Vagina (tissue), 2 donors: ENCODE data around the gene GJA4. TPM values are rescaled to one million over a fixed set of nuclear protein-coding genes. Genes with fewer than 3 reads are reported as not detected.

Source experiments
- DNase-seq, 2 donors: peaks; one replicate each; pipeline ENCODE4 v3.0.0-alpha.2; 2017; ENCODE audit errors: extremely low spot score in 2 of 2
- H3K27ac ChIP-seq: fragments of 200-600 bp; sonication (generic); one replicate; pipeline ENCODE4 v1.5.1; 2019
- H3K27me3 ChIP-seq: fragments of 200-600 bp; sonication (generic); one replicate; pipeline ENCODE4 v1.5.1; 2019
- H3K36me3 ChIP-seq, 2 donors: fragments of 200-600 bp; sonication (generic); one replicate each; pipeline ENCODE4 v1.5.1; 2017 to 2019
- H3K4me1 ChIP-seq: fragments of 200-600 bp; sonication (generic); one replicate; pipeline ENCODE4 v1.5.1; 2019
- H3K4me3 ChIP-seq, 2 donors: fragments of 200-600 bp; sonication (generic); 1 replicate in 1 of 2; 2 replicates in 1 of 2; pipeline ENCODE4 v1.5.1; 2016 to 2019
- H3K9me3 ChIP-seq: fragments of 200-600 bp; sonication (generic); one replicate; pipeline ENCODE4 v1.5.1; 2019
- CTCF ChIP-seq, 3 experiments: fragments of 450-650 bp in 2 of 3; fragments of 200-600 bp in 1 of 3; sonication (generic) in 1 of 3; IDR thresholded peaks; one replicate each; pipeline ENCODE4 v1.5.1; 2017 to 2019; ENCODE audit warnings: antibody characterized with exemption in 3 of 3, mild to moderate bottlenecking in 2 of 3, moderate library complexity in 2 of 3
- POLR2A ChIP-seq, 2 donors: fragments of 450-650 bp; IDR thresholded peaks; one replicate each; pipeline ENCODE4 v1.6.1; 2017; ENCODE audit warnings: antibody characterized with exemption in 2 of 2, mild to moderate bottlenecking in 2 of 2, moderate library complexity in 2 of 2
- POLR2AphosphoS5 ChIP-seq, 2 donors: sonication (generic); formaldehyde crosslinking; IDR thresholded peaks; one replicate each; pipeline ENCODE4 v1.9.0; 2017; ENCODE audit warnings: antibody characterized with exemption in 2 of 2, mild to moderate bottlenecking in 2 of 2, low read depth in 1 of 2; ENCODE audit not compliant: insufficient read depth in 1 of 2
- intact Hi-C: fragments of 100-400 bp; cut with DNase I; formaldehyde crosslinking; loops from one replicate; pipeline ENCODE4 v1.15.1; 2023
- total RNA-seq: library from RNA; depleted of rRNA; stranded (reverse); fragments of >200 nt; gene quantifications from one replicate; pipeline ENCODE4 v1.2.3, GENCODE V29; 2016

GJA4 gene
- total RNA-seq, 1 donor from 2014 or later = 28.5 TPM

- intact Hi-C loops = no loop called here
- no peak overlapping the region for H3K27ac ChIP-seq
These were observed 29.4 kb downstream of the GJA4 start for GRCh38 chr1:34822202-34822601.

GRCh38 chr1:34824817-34825454, 32.1 kb downstream of the GJA4 start:
- no peaks in the 10 kb centered on the region for H3K27me3 ChIP-seq
- intact Hi-C loops = no loop called here
- H3K27ac ChIP-seq = no peak overlapping the region
- TF ChIP-seq CTCF (IDR thresholded peaks at IDR 0.05) (no peak), POLR2A (IDR thresholded peaks at IDR 0.05) (no peak), POLR2AphosphoS5 (IDR thresholded peaks at IDR 0.05; ENCODE audit: insufficient read depth in 1 of 2, low read depth in 1 of 2) (no peak)
- peak in 1 of 2 donors; percentile 29 for DNase-seq
- no peaks in the 10 kb centered on the region for H3K9me3 ChIP-seq
- H3K4me3 ChIP-seq = no peak overlapping the region
- no peaks in the 10 kb centered on the region for H3K36me3 ChIP-seq
- H3K4me1 ChIP-seq = no peaks in the 10 kb centered on the region

More at GRCh38 chr1:34822202-34822601, 29.4 kb downstream of the GJA4 start:
- H3K27me3 ChIP-seq = no peaks in the 10 kb centered on the region
- no peak for DNase-seq
- no peaks in the 10 kb centered on the region for H3K4me1 ChIP-seq
- no peak for TF ChIP-seq POLR2AphosphoS5 (IDR thresholded peaks at IDR 0.05; ENCODE audit: insufficient read depth in 1 of 2, low read depth in 1 of 2)
- TF ChIP-seq POLR2A (IDR thresholded peaks at IDR 0.05) = no peak
- no peak for TF ChIP-seq CTCF (IDR thresholded peaks at IDR 0.05)
- H3K4me3 ChIP-seq = no peak overlapping the region
- H3K36me3 ChIP-seq = no peaks in the 10 kb centered on the region
- no peaks in the 10 kb centered on the region for H3K9me3 ChIP-seq

- Histone ChIP-seq H3K27ac (no peak overlapping the region), H3K36me3 (no peaks in the 10 kb centered on the region), H3K27me3 (no peaks in the 10 kb centered on the region), H3K9me3 (no peaks in the 10 kb centered on the region), H3K4me3 (no peak overlapping the region), H3K4me1 (no peaks in the 10 kb centered on the region)
- TF ChIP-seq CTCF (IDR thresholded peaks at IDR 0.05) (no peak), POLR2AphosphoS5 (IDR thresholded peaks at IDR 0.05; ENCODE audit: insufficient read depth in 1 of 2, low read depth in 1 of 2) (no peak), POLR2A (IDR thresholded peaks at IDR 0.05) (no peak)
- peak in 1 of 2 donors; percentile 82 for DNase-seq
- intact Hi-C loops = no loop called here
These were observed 32.8 kb downstream of the GJA4 start for GRCh38 chr1:34825455-34826091.

GRCh38 chr1:34827341-34827941, 34.6 kb downstream of the GJA4 start:
- no peak overlapping the region for H3K4me3 ChIP-seq
- no peaks in the 10 kb centered on the region for H3K36me3 ChIP-seq
- peak in 1 of 2 donors; percentile 77 for DNase-seq
- intact Hi-C loops = no loop called here
- no peaks in the 10 kb centered on the region for H3K9me3 ChIP-seq
- no peak for TF ChIP-seq POLR2AphosphoS5 (IDR thresholded peaks at IDR 0.05; ENCODE audit: insufficient read depth in 1 of 2, low read depth in 1 of 2)
- TF ChIP-seq CTCF (IDR thresholded peaks at IDR 0.05) = no peak
- no peak for TF ChIP-seq POLR2A (IDR thresholded peaks at IDR 0.05)
- no peak overlapping the region for H3K27ac ChIP-seq
- no peaks in the 10 kb centered on the region for H3K4me1 ChIP-seq
- no peaks in the 10 kb centered on the region for H3K27me3 ChIP-seq

GRCh38 chr1:34828611-34829010, 35.8 kb downstream of the GJA4 start:
- Histone ChIP-seq H3K4me3 (no peak overlapping the region), H3K9me3 (no peaks in the 10 kb centered on the region), H3K27ac (no peak overlapping the region), H3K27me3 (no peaks in the 10 kb centered on the region), H3K4me1 (no peaks in the 10 kb centered on the region), H3K36me3 (no peaks in the 10 kb centered on the region)
- DNase-seq = peak; percentile 37 to 69
- intact Hi-C loops = no loop called here
- TF ChIP-seq POLR2AphosphoS5 (IDR thresholded peaks at IDR 0.05; ENCODE audit: insufficient read depth in 1 of 2, low read depth in 1 of 2) = no peak
- no peak for TF ChIP-seq CTCF (IDR thresholded peaks at IDR 0.05)
- TF ChIP-seq POLR2A (IDR thresholded peaks at IDR 0.05) = no peak
